PC-3 (cell line): ENCODE measurements around the gene AFDN. TPM values are rescaled to one million over a fixed set of nuclear protein-coding genes. Genes with fewer than 3 reads are reported as not detected.

ENCODE experiments used
- ATAC-seq: fragments of 200-7000 bp; cut with Tn5 transposase; 2 replicates; pipeline ENCODE4 v1.9.1; 2020; ENCODE audit warnings: mild to moderate bottlenecking, moderate library complexity
- BruUV-seq: library from RNA; stranded (reverse); fragments of 400-500 nt; replicated peaks from 2 replicates; lab custom pipeline; 2021; lab: Mats Ljungman, UMichigan
- CTCF ChIA-PET: fragments of 300-600 bp; sonication (Branson Sonifier 250); formaldehyde crosslinking; loops from one replicate; lab custom pipeline; 2022; ENCODE audit warnings: antibody characterized with exemption; lab: Charles Lee
- POLR2A ChIA-PET: fragments of 300-600 bp; sonication (Branson Sonifier 250); formaldehyde crosslinking; loops from one replicate; lab custom pipeline; 2022; ENCODE audit warnings: antibody characterized with exemption; ENCODE audit not compliant: unreplicated experiment; lab: Charles Lee
- DNase-seq: peaks from one replicate; pipeline ENCODE4 v3.0.0-alpha.2; 2015
- H2AFZ ChIP-seq: fragments of 300-600 bp; sonication (generic); 2 replicates; pipeline ENCODE4 v1.6.0; 2016; ENCODE audit warnings: antibody characterized with exemption, low read length
- H3F3A ChIP-seq: fragments of 300-600 bp; sonication (generic); one replicate; pipeline ENCODE4 v1.6.0; 2017; ENCODE audit warnings: antibody characterized with exemption, low read length, control low read depth, mild to moderate bottlenecking; ENCODE audit not compliant: unreplicated experiment
- H3K27ac ChIP-seq: fragments of 300-600 bp; sonication (generic); 2 replicates; pipeline ENCODE4 v1.5.1; 2016; ENCODE audit warnings: mild to moderate bottlenecking, low read length
- H3K27me3 ChIP-seq: fragments of 300-600 bp; sonication (generic); 2 replicates; pipeline ENCODE4 v1.6.1; 2016; ENCODE audit warnings: low read length, mixed read lengths
- H3K36me3 ChIP-seq: fragments of 300-600 bp; sonication (generic); 2 replicates; pipeline ENCODE4 v1.6.1; 2016; ENCODE audit warnings: low read depth, mixed run types, low read length, mixed read lengths
- H3K4me1 ChIP-seq: fragments of 300-600 bp; sonication (generic); 2 replicates; pipeline ENCODE4 v1.5.1; 2016; ENCODE audit warnings: low read length; ENCODE audit not compliant: insufficient read depth
- H3K4me2 ChIP-seq: fragments of 300-600 bp; sonication (generic); 2 replicates; pipeline ENCODE4 v1.6.0; 2016; ENCODE audit warnings: low read length
- H3K4me3 ChIP-seq: fragments of 300-600 bp; sonication (generic); 2 replicates; pipeline ENCODE4 v1.5.1; 2016; ENCODE audit warnings: mild to moderate bottlenecking, low read length, mixed read lengths
- H3K79me2 ChIP-seq: fragments of 300-600 bp; sonication (generic); 2 replicates; pipeline ENCODE4 v1.6.1; 2017; ENCODE audit warnings: low read length, mixed read lengths
- H3K9ac ChIP-seq: fragments of 300-600 bp; sonication (generic); 2 replicates; pipeline ENCODE4 v1.6.0; 2016; ENCODE audit warnings: mild to moderate bottlenecking, low read length
- H3K9me2 ChIP-seq: fragments of 300-600 bp; sonication (generic); replicated peaks from 2 replicates; pipeline ENCODE4 v1.6.1; 2016; ENCODE audit warnings: mixed run types, low read length, mixed read lengths
- H3K9me3 ChIP-seq: fragments of 300-600 bp; sonication (generic); 2 replicates; pipeline ENCODE4 v1.6.1; 2016; ENCODE audit warnings: low read length, mixed read lengths
- H4K20me1 ChIP-seq: fragments of 300-600 bp; sonication (generic); 2 replicates; pipeline ENCODE4 v1.6.1; 2016; ENCODE audit warnings: low read length, mixed read lengths
- EZH2 ChIP-seq: fragments of 300-600 bp; sonication (generic); IDR thresholded peaks from one replicate; pipeline ENCODE4 v1.6.1; 2017; ENCODE audit warnings: antibody characterized with exemption, mild to moderate bottlenecking, low read length; ENCODE audit not compliant: unreplicated experiment
- EZH2phosphoT487 ChIP-seq: fragments of 300-600 bp; sonication (generic); IDR thresholded peaks from 2 replicates; pipeline ENCODE4 v1.6.1; 2018; ENCODE audit warnings: mild to moderate bottlenecking, antibody characterized with exemption, low read length, borderline replicate concordance
- intact Hi-C: fragments of 100-400 bp; cut with micrococcal nuclease; formaldehyde crosslinking; loops from 2 replicates; pipeline ENCODE4 v1.9.0; 2023
- total RNA-seq: library from RNA; depleted of rRNA; stranded (reverse); fragments of >200 nt; gene quantifications from 2 replicates; pipeline ENCODE4 v1.2.3, GENCODE V29; 2014
- TF ChIP-seq, protein P1 (sequence below): fragments of 300-600 bp; sonication (generic); conservative IDR thresholded peaks from 2 replicates; pipeline ENCODE4 v1.5.1; 2017; ENCODE audit warnings: antibody characterized with exemption, low read depth, mild to moderate bottlenecking, low read length

Gene AFDN
- total RNA-seq, 1 experiment from 2014 or later = 37.1 TPM

DNA sequence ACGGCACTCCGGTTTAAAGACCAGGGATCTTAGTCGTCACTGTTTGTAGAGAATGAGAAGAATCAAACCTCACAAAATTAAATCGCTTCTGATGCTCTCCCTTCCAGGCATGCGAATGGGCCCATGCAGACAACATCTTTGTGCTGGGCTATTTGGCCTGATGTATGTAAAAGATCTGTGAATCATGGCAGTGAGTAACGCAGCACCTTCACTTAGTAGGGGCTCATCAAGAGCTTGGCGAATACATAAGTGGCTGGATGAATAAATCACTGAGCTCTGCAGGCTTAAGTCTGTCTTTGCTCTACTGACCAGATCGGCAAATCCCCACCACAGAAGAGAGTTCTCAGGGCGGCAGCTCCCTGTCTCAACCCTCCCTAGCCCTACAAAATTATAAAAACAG, 44.8 kb upstream of the AFDN start:
- no peaks in the 10 kb centered on the region for H3K9me2 ChIP-seq
- H2AFZ ChIP-seq = no peak overlapping the region
- H3K27me3 ChIP-seq = no peaks in the 10 kb centered on the region
- intact Hi-C loops = no loop called here
- H3K27ac ChIP-seq = no peak overlapping the region
- POLR2A ChIA-PET = no interaction called here
- BruUV-seq = no TSS peak
- H3K79me2 ChIP-seq = no peaks in the 10 kb centered on the region
- DNase-seq (no peak), ATAC-seq (no peak)
- no peaks in the 10 kb centered on the region for H4K20me1 ChIP-seq
- no peaks in the 10 kb centered on the region for H3K36me3 ChIP-seq
- no peaks in the 10 kb centered on the region for H3F3A ChIP-seq
- H3K4me3 ChIP-seq = no peak overlapping the region
- TF ChIP-seq, protein P1, sequence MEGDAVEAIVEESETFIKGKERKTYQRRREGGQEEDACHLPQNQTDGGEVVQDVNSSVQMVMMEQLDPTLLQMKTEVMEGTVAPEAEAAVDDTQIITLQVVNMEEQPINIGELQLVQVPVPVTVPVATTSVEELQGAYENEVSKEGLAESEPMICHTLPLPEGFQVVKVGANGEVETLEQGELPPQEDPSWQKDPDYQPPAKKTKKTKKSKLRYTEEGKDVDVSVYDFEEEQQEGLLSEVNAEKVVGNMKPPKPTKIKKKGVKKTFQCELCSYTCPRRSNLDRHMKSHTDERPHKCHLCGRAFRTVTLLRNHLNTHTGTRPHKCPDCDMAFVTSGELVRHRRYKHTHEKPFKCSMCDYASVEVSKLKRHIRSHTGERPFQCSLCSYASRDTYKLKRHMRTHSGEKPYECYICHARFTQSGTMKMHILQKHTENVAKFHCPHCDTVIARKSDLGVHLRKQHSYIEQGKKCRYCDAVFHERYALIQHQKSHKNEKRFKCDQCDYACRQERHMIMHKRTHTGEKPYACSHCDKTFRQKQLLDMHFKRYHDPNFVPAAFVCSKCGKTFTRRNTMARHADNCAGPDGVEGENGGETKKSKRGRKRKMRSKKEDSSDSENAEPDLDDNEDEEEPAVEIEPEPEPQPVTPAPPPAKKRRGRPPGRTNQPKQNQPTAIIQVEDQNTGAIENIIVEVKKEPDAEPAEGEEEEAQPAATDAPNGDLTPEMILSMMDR = no peak
- TF ChIP-seq EZH2 (no peak), EZH2phosphoT487 (no peak)
- H3K4me1 ChIP-seq = no peaks in the 10 kb centered on the region
- CTCF ChIA-PET = no interaction called here
- H3K9ac ChIP-seq = no peak overlapping the region
- H3K9me3 ChIP-seq = no peaks in the 10 kb centered on the region
- no peak overlapping the region for H3K4me2 ChIP-seq

- Histone ChIP-seq H3K4me3 (no peak overlapping the region), H3K27me3 (no peaks in the 10 kb centered on the region), H3K79me2 (no peaks in the 10 kb centered on the region), H3K9me3 (no peaks in the 10 kb centered on the region), H3K36me3 (no peaks in the 10 kb centered on the region), H3K4me1 (no peaks in the 10 kb centered on the region), H3K27ac (no peak overlapping the region), H2AFZ (no peak overlapping the region), H4K20me1 (no peaks in the 10 kb centered on the region), H3K9me2 (no peaks in the 10 kb centered on the region), H3K9ac (no peak overlapping the region), H3F3A (no peaks in the 10 kb centered on the region), H3K4me2 (no peak overlapping the region)
- POLR2A ChIA-PET = no interaction called here
- ATAC-seq (no peak), DNase-seq (no peak)
- intact Hi-C loops = no loop called here
- BruUV-seq = no TSS peak
- CTCF ChIA-PET = no interaction called here
- TF ChIP-seq, protein P1 = no peak
- TF ChIP-seq EZH2phosphoT487 (no peak), EZH2 (no peak)
These were observed 43.8 kb upstream of the AFDN start for GRCh38 chr6:167782698-167783517.
